ENCODE data around the gene TAS2R42.

Gene TAS2R42

DNA sequence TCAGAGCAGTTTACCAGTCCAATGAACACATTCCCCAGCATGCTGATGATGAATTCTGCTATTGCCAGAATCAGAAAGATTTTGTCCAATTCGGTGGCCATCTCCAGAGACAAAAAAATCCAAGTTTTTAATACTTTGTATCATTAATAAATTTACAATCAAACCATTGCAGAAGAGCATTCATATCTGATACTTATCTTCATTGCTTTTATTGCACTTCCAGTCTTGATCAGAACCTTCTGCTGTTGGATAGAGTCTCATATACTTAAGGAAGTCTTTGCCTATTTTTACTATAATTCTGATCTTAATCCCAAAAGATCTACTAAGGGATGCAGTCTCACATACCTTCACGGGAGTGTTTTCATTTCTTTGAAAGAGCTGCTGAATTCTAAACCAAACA, at the start of gene TAS2R42:
TAS2R42 (minus strand) TSS at position 101 of the 400 bp plus-strand sequence; CDS start at position 101, 0 bp downstream.
- DNase-seq: no peak

DNA sequence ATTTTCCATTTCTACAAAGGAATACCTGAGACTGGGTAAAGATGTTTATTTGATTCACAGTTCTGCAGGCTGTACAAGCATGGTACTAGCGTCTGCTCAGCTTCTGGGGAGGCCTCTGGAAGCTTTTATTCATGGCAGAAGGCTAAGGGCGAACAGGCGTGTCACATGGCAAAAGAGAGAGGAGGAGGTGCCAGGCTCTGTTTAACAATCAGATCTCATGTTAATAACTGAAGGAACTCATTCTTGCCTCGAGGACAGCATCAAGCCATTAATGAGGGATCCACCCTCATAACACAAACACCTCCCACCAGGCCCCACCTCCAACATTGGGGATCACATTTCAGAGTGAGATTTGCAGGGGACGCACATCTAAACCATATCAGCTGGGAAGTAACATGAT, 46.8 kb upstream of the TAS2R42 start:
- DNase-seq: no peak

DNA sequence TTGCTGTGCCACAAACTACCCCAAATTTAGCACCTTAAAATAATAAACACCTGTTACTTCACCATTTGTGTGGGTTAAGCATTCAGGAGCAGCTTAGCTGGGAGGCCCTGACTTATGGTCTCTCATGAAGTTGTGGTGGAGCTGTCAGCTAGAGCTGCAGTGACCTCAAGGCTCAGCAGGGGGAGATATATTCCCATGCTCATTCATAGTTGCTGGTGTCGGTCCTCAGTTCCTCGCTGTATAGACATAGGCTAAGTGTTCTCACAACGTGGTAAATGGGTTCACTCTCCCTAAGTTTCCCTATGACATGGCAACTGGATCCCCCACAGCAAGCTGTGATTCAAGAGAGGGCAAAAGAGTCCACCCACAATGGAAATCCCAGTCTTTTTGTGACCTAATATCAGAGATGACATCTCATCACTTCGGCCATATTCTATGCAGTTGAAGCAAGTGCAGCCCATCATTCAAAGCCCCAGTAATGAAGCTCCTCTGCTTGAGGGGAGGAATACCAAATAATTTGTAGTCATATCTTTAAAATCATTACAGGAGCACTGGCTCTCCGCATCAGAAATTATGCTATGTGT, 41.7 kb upstream of the TAS2R42 start:
- DNase-seq: peak; percentile 2

DNA sequence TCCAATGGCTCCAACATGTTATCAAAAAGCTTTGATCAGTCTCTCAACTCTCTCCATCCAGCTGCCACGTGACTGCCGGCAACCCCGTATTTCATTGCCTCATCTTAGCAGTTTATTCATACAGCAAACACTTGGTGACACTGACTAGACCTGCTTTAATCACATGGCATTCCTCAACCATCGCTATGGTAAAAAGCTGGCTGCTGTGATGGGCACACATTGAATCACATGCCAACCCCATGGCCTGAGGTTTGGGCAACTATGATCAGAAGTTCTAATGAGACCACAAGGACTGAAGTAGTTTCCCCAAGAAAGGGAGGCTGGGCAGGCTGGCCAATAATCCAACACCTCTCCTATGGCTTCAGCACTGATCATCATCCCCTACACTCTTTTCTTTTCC, 40.6 kb upstream of the TAS2R42 start:
- no peak for DNase-seq

- no peak for DNase-seq
Measured at GRCh38 chr12:11209113-11209512, 22.4 kb upstream of the TAS2R42 start.

- no peak for DNase-seq
Measured at GRCh38 chr12:11204173-11204572, 17.4 kb upstream of the TAS2R42 start.

DNA sequence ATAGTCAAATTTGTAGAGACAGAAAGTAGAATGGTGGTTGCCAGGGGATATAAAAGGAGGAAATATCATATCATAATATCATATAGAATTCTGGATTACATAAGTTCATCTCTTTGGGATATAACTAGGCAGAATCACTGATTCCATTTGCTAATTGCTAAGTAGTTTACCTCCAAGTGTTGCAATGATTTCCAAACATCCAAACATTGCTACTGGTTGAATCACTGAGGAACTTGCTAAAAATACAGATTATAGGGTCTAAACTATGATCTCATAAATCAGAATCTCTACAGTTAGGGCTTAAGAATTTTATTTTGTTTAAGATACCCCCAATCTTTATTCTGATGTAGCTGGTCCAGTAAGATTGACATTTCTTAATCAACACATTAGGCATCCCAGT, 16.1 kb upstream of the TAS2R42 start:
- no peak for DNase-seq

DNA sequence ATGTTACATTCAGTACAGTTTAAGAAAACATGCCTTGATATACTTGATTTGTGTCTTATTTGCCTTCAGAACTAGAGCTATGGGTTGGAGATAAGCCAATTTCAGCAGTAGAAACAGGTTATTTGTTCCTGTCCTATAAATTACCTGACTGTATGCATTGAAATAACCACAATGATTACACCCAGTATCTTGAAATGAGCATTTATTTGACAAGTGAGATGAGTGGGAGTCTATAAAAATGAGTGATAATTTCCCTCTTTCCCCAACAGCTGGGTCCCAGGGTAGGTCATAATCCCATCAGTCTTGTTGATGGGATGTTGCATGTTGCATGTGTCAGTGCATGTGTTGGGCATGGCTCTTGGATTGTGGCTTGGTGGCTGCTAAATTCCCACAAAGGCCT, 3.7 kb downstream of the TAS2R42 start:
- DNase-seq: no peak

GRCh38 chr12:11182529-11182928, 4.2 kb downstream of the TAS2R42 start:
- no peak for DNase-seq

- no peak for DNase-seq
Measured at GRCh38 chr12:11178250-11178649, 8.5 kb downstream of the TAS2R42 start.

DNA sequence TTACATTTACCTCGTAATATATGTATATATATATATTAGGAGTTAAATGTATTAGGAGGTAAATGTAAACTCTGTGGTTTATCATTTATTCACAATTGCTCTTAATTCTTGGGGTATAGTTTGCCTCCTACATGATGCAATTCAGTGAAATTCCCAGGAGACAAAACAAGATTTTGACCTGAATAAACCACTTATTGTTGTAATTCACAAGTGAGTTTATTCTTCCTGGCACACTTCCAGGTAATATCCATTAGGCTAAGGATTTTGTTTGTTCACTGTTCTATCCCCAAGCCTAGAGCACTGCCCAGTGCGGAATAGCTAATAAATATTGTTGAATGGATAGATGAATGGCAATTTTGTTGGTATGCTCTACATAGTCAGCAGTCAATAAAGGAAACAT, 12.7 kb downstream of the TAS2R42 start:
- DNase-seq: peak; percentile 70

DNA sequence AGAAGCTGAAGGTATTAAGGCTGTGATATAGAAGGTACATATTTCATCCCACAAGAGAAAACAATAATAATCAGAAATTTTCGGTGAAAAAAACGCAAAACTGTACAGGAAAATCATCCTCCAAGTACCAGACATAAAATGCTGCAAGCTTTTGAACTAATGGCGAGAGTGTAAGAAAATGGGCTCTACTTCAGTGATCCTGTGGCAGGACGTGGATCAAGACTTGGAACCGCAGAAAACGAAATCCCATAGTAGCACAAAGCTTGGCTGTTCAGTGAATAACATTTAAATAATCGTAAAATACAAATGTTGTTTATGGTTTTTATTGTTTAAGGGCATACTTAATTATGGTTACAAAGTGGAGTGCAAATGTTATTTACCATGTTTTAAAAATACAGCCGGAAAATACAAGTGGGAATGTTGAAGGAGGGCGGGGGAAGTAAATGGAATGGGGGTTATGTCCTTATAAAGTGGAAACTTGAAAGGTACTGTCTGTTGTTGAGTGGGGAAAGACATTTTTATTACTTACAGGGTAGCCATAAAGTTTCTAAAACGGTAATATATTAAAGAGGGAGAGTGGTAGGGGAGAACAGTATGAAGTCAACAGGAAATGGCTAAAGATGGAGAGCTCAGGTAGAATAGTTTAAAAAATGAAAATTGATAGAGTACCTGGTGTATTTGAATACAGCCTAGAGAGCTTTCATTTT, 14.6 kb downstream of the TAS2R42 start:
- peak; percentile 44 for DNase-seq

GRCh38 chr12:11171145-11171968, 15.4 kb downstream of the TAS2R42 start, which contains the start of gene SMIM10L1:
TSS of gene SMIM10L1 (plus strand) at chr12:11171194. CDS start at chr12:11171357, 163 bp downstream.
- DNase-seq: peak; percentile 75

DNA sequence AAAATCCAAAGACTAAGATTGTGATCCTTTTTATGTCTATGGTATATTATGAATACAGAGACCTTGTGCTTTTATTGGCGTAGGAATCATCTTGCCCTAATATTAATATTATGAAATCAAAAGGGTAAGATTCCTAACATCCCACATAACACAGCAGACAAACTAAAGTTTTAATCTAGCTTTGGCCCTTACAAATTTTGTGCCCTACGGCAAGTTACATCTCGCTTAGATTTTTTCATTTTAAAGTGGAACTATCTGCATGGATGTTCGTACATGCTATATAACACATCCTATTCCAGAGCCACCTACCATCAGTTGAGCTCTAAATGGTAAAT, 16.0 kb downstream of the TAS2R42 start:
- no peak for DNase-seq

- no peak for DNase-seq
Measured at GRCh38 chr12:11166300-11166699, 20.4 kb downstream of the TAS2R42 start.

DNA sequence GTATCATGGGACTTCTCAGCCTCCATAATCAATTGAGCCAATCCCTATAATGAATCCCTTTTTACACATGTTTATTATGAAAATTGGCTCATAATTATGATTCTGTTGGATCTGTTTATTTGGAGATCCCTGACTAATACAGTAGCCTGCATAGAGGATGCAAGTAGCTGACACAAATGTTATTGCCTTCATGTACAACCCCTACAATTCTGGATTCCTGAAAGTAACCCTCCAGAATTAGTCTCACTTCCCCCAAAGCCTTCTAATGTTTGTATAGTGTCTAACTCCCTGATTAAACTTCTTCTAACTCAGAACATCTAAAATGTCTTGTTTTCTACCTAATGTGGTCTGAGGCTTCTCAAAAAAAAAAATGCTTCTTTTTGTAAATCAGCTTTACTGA, 22.4 kb downstream of the TAS2R42 start:
- no peak for DNase-seq

DNA sequence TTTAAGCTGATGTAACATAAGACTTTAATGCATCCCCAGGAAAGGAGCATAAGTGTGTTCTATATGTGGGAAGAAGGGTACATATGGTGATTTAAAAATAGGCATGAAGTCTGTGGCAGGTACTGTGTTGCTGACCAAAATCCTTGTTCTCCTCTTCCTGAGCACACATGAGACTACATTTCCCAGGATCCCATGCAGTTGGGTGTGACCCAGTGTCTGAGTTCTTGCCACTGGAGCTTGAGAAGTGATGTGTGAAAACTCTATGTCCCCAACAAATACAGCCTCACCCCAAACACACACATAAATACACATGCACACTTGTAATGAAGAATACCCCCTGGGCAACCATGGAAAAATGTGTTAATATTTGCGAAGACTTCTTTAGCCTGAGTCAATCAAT, 24.2 kb downstream of the TAS2R42 start:
- DNase-seq: no peak

DNA sequence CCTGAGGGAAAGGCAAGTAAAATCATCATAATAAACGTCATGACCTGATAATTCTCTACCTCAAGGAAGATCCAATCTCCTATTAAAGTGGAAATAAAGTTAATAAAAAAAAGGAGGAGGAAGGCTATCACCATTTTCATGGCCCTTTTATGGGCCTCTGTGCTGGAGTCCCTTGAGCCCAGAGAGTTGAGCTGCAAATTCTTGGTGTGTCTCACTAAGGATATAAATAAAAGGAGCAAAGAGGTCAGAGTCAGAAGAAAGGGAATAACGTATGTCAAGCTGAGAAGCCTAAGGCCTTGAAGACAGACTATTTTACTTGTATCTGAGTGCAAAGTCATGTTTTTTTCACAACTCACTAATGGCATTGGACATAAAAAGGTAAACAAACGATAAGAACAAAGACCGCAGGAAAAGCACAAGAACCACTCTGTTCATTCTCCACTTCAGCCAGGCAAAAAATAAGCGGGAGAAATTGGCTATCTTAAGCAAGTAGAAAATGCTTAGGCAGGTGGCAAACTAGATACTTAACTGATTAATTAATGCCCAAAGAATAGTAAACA, 27.8 kb downstream of the TAS2R42 start:
- no peak for DNase-seq

DNA sequence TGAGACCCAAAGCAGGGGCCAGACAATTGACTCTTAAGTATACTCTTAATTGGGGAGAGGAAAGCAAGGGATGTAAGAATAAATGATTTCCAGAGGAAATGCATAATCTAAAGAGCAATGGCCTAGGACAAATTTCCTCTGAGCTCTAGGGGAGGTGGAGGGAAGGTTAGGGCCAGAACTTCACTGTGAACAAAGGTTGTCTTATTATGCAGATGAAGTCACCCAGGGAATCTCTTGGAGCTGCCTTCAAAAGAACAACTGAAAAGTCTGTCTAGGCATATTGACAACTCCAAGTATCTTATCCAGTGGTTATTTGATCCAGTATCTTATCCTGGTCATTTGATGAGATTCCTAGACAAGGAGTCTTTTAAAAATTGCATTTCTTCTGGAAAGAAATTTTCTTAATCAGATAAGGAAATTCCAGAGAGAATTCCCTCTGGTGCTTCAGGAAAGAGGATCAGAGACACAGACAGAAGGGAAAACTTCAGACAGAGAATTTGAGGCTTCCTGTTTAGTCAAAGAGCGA, 32.3 kb downstream of the TAS2R42 start:
- DNase-seq: no peak

- no peak for DNase-seq
Measured at GRCh38 chr12:11152725-11153124, 34.0 kb downstream of the TAS2R42 start.

DNA sequence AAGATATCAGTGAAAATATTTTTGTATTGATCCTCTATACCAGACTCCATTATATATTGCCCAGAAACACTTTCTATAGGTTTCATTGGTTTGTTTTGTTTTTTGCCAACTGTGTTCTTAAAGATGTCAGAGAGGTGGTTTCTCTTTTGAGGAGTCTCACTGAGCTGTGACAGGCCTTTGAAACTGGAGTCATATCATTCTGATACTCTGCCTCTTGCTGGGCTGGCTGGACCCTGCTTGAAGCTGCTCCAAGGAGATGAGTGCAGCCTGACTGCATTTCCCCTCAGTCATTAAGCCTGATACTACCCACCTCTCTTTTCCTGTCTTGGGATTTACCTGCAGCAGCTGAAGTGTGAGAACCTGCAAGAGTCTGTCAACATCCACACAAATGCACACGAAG, 35.9 kb downstream of the TAS2R42 start:
- DNase-seq: no peak

- DNase-seq: no peak
Measured at GRCh38 chr12:11147420-11147819, 39.3 kb downstream of the TAS2R42 start.

DNA sequence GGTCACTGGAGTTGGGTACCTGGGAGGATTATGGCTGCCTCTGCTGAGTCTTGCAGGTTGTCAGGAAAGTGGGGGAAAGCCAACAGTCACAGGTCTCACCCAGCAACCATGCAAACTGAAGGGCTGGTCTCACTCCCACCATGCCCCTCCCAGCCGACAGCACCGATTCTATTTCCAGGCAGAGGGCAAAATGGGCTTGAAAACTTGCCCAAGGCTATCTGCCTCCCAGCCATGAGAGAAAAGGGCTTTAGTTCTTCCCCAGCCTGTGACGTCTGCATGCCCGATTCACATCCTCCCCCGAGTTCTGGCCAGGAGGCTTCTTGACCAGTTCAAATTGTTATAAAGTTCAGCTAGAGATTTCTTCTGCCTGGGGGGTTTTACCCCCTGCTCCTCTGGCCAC, 42.4 kb downstream of the TAS2R42 start:
- DNase-seq: no peak
